Activated T-helper 1 cell treated with anti-CD3 and anti-CD28 coated beads, Interleukin-12 subunit alpha, Interleukin-12 subunit beta, Interleukin-2, Interleukin-4 antibody, amounts not matched to agents 30 ng/mL and 10 ng/mL and 1 ng/mL, durations not matched to agents 14 hours and 24 hours and 36 hours (primary cell): ENCODE results near the gene TIPRL. TPM values are rescaled to one million over a fixed set of nuclear protein-coding genes. Genes with fewer than 3 reads are reported as not detected.

ENCODE experiments used
- DNase-seq: peaks from one replicate; pipeline ENCODE4 v3.0.0; 2021; ENCODE audit warnings: low spot score
- H3K27ac Mint-ChIP-seq: one replicate; pipeline ENCODE4 v1.8.0; 2021; ENCODE audit warnings: mild to moderate bottlenecking, mixed read lengths
- H3K27me3 Mint-ChIP-seq: one replicate; pipeline ENCODE4 v1.8.0; 2022; ENCODE audit warnings: mild to moderate bottlenecking, moderate library complexity, mixed read lengths; ENCODE audit not compliant: insufficient read depth
- H3K36me3 Mint-ChIP-seq: one replicate; pipeline ENCODE4 v1.8.0; 2021; ENCODE audit warnings: low read depth, mixed read lengths
- H3K4me1 Mint-ChIP-seq: one replicate; pipeline ENCODE4 v1.8.0; 2021; ENCODE audit warnings: low read depth, mixed read lengths
- H3K4me3 Mint-ChIP-seq: one replicate; pipeline ENCODE4 v1.8.0; 2021; ENCODE audit warnings: mild to moderate bottlenecking, moderate library complexity, mixed read lengths
- H3K9me3 Mint-ChIP-seq: one replicate; pipeline ENCODE4 v1.8.0; 2021; ENCODE audit warnings: mixed read lengths
- intact Hi-C: fragments of 100-400 bp; cut with micrococcal nuclease; formaldehyde crosslinking; loops from one replicate; pipeline ENCODE4 v1.15.1; 2024
- total RNA-seq: library from RNA; stranded (reverse); gene quantifications from 2 replicates; pipeline ENCODE4 v1.2.3, GENCODE V29; 2022

Gene TIPRL
- total RNA-seq, 1 donor from 2014 or later: 42.8 TPM

DNA sequence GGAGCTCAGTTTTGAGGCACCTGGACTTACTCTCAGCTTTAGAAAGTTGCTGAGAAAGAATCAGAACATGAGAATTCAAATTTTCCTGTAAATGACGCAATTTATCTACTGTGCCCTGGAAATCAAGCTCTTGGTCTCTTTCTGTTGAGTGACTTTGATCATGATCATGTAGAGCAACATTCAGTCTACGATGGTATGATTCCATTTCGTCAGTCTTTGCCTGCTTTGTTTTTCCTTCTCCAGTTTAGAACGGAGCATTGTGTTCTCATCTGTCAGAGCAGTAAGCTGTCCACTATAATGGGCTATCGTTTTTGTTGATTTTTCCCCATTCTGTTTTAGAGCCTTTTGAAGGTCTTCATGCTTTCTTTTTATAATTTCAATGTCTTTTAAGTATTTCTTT lies 67.7 kb downstream of the TIPRL start:
- DNase-seq: no peak
- no peaks in the 10 kb centered on the region for H3K9me3 Mint-ChIP-seq
- H3K36me3 Mint-ChIP-seq: peaks cover 79% of the 10 kb centered on the region
- intact Hi-C loops: no loop called here
- no peak overlapping the region for H3K4me3 Mint-ChIP-seq
- peaks cover 50% of the 10 kb centered on the region for H3K4me1 Mint-ChIP-seq
- H3K27me3 Mint-ChIP-seq: no peaks in the 10 kb centered on the region
- no peak overlapping the region for H3K27ac Mint-ChIP-seq

Other genes with a start within 250 kb of the TIPRL start
- 20.9 and 24.0 TPM in 2 replicates for gene DCAF6, start 242.3 kb upstream of the TIPRL start, total RNA-seq
- gene MPC2, start 241.9 kb upstream of the TIPRL start, total RNA-seq: 33.7 and 36.9 TPM in 2 replicates
- 0.41 and 0.42 TPM in 2 replicates for gene GPR161, start 42.0 kb upstream of the TIPRL start, total RNA-seq
- gene SFT2D2, start 47.0 kb downstream of the TIPRL start, total RNA-seq: 71.1 and 76.5 TPM in 2 replicates
- gene TBX19, start 101.9 kb downstream of the TIPRL start, total RNA-seq: 2.0 and 2.5 TPM in 2 replicates